ES-I3 (cell line): ENCODE measurements around the gene AUTS2.
"Not testable (repeated sequence)": the region's sequence is repeated elsewhere in the genome, so short reads cannot be mapped to it uniquely, and the experiment has no call there.

Source experiments
- H3K36me3 ChIP-seq: 2 replicates; pipeline ENCODE4 v1.6.1; 2013; ENCODE audit warnings: mild to moderate bottlenecking, low read length, control low read depth, moderate library complexity; ENCODE audit not compliant: insufficient read depth
- H3K4me1 ChIP-seq: 2 replicates; pipeline ENCODE4 v1.6.1; 2013; ENCODE audit warnings: mild to moderate bottlenecking, control low read depth, low read length; ENCODE audit not compliant: insufficient read depth
- H3K9ac ChIP-seq: 2 replicates; pipeline ENCODE4 v1.6.1; 2013; ENCODE audit warnings: low read depth, mild to moderate bottlenecking, low read length, moderate library complexity
- H3K9me3 ChIP-seq: 2 replicates; pipeline ENCODE4 v1.6.1; 2013; ENCODE audit warnings: mild to moderate bottlenecking, low read length, moderate library complexity; ENCODE audit not compliant: control insufficient read depth, insufficient read depth

Gene AUTS2

GRCh38 chr7:70637726-70638125 is 1039.5 kb downstream of the AUTS2 start:
- H3K9ac ChIP-seq, result no peak overlapping the region
- peaks cover 10% of the 10 kb centered on the region for H3K4me1 ChIP-seq
- H3K9me3 ChIP-seq, result no peaks in the 10 kb centered on the region

GRCh38 chr7:70638158-70639107 is 1040.2 kb downstream of the AUTS2 start:
- H3K36me3 ChIP-seq, result no peaks in the 10 kb centered on the region
- H3K4me1 ChIP-seq, result peaks cover 10% of the 10 kb centered on the region
- no peak overlapping the region for H3K9ac ChIP-seq
- no peaks in the 10 kb centered on the region for H3K9me3 ChIP-seq

More at GRCh38 chr7:70637726-70638125, 1039.5 kb downstream of the AUTS2 start:
- H3K36me3 ChIP-seq, result no peaks in the 10 kb centered on the region

GRCh38 chr7:70640266-70640833 is 1042.1 kb downstream of the AUTS2 start:
- H3K4me1 ChIP-seq, result peaks cover 10% of the 10 kb centered on the region; the same call in 1 of the 2 replicates
- no peaks in the 10 kb centered on the region for H3K36me3 ChIP-seq
- H3K9ac ChIP-seq, result no peak overlapping the region
- no peaks in the 10 kb centered on the region for H3K9me3 ChIP-seq

GRCh38 chr7:70641882-70642281 is 1043.6 kb downstream of the AUTS2 start:
- Histone ChIP-seq H3K9ac (no peak overlapping the region), H3K9me3 (no peaks in the 10 kb centered on the region), H3K4me1 (peaks cover 10% of the 10 kb centered on the region; the same call in 1 of the 2 replicates), H3K36me3 (no peaks in the 10 kb centered on the region)

GRCh38 chr7:70645279-70645678 is 1047.0 kb downstream of the AUTS2 start:
- no peaks in the 10 kb centered on the region for H3K9me3 ChIP-seq
- H3K4me1 ChIP-seq, result no peaks in the 10 kb centered on the region; the same call in 1 of the 2 replicates
- H3K36me3 ChIP-seq, result no peaks in the 10 kb centered on the region
- no peak overlapping the region for H3K9ac ChIP-seq

GRCh38 chr7:70645876-70646351 is 1047.6 kb downstream of the AUTS2 start:
- Histone ChIP-seq H3K4me1 (no peaks in the 10 kb centered on the region; the same call in 1 of the 2 replicates), H3K36me3 (no peaks in the 10 kb centered on the region), H3K9ac (no peak overlapping the region), H3K9me3 (no peaks in the 10 kb centered on the region)

GRCh38 chr7:70646536-70647248 is 1048.4 kb downstream of the AUTS2 start:
- no peak overlapping the region for H3K9ac ChIP-seq
- H3K4me1 ChIP-seq, result no peaks in the 10 kb centered on the region; the same call in 1 of the 2 replicates
- H3K9me3 ChIP-seq, result no peaks in the 10 kb centered on the region
- no peaks in the 10 kb centered on the region for H3K36me3 ChIP-seq

GRCh38 chr7:70647801-70648498 is 1049.7 kb downstream of the AUTS2 start:
- H3K4me1 ChIP-seq, result no peaks in the 10 kb centered on the region; the same call in 1 of the 2 replicates
- no peaks in the 10 kb centered on the region for H3K36me3 ChIP-seq
- no peak overlapping the region for H3K9ac ChIP-seq
- H3K9me3 ChIP-seq, result no peaks in the 10 kb centered on the region

GRCh38 chr7:70648499-70648861 is 1050.2 kb downstream of the AUTS2 start:
- not testable (repeated sequence) for H3K9me3 ChIP-seq, H3K4me1 ChIP-seq, H3K9ac ChIP-seq, H3K36me3 ChIP-seq

- Histone ChIP-seq H3K36me3 (no peaks in the 10 kb centered on the region), H3K4me1 (no peaks in the 10 kb centered on the region; the same call in 1 of the 2 replicates), H3K9me3 (no peaks in the 10 kb centered on the region), H3K9ac (no peak overlapping the region)
These were observed 1051.0 kb downstream of the AUTS2 start for GRCh38 chr7:70649323-70649722.

- no peaks in the 10 kb centered on the region for H3K36me3 ChIP-seq
- H3K4me1 ChIP-seq, result no peaks in the 10 kb centered on the region
- H3K9me3 ChIP-seq, result no peaks in the 10 kb centered on the region
- no peak overlapping the region for H3K9ac ChIP-seq
These were observed 1055.9 kb downstream of the AUTS2 start for GRCh38 chr7:70654146-70654545.

GRCh38 chr7:70654979-70655378 is 1056.7 kb downstream of the AUTS2 start:
- H3K36me3 ChIP-seq, result no peaks in the 10 kb centered on the region
- H3K4me1 ChIP-seq, result no peaks in the 10 kb centered on the region
- H3K9me3 ChIP-seq, result no peaks in the 10 kb centered on the region
- no peak overlapping the region for H3K9ac ChIP-seq

GRCh38 chr7:70655694-70656093 is 1057.4 kb downstream of the AUTS2 start:
- Histone ChIP-seq H3K9ac (no peak overlapping the region), H3K36me3 (no peaks in the 10 kb centered on the region), H3K9me3 (no peaks in the 10 kb centered on the region), H3K4me1 (peaks cover 5% of the 10 kb centered on the region; the same call in 1 of the 2 replicates)

GRCh38 chr7:70657571-70657970 is 1059.3 kb downstream of the AUTS2 start:
- no peaks in the 10 kb centered on the region for H3K36me3 ChIP-seq
- H3K9ac ChIP-seq, result no peak overlapping the region
- H3K9me3 ChIP-seq, result no peaks in the 10 kb centered on the region
- H3K4me1 ChIP-seq, result peaks cover 11% of the 10 kb centered on the region; the same call in 1 of the 2 replicates
